ENCODE measurements around the gene ELMO1.

DNA sequence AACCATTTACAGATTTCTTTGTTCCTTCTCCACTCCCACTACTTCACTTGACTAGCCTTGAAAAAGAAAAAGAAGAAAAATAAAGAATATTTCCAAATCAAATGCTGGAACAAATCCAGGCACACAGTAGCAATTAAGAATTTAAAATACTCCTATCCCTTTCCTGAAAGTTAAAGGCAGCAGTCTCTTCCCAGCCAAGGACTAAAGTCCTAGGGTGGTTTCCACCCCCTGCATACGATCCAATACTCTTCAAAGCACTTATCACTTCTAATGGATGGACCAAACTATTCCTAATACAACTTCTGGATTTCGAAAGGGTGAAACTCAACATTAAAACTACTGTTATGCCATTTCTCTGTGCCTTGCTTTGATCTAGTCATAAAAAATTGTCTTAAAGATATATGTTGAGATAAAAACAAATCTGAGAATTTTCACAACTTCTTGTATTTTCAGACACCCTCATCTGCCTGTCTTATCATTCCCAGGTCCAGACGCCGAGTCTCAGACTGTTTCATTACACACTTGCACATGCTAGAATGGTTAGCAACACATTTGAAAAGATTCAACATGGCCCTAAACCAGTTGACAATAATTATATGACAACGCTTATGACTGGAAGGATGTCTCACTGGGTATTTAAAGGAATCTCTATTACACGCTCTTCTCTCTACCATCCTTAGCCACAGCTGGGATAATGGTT lies 13.4 kb downstream of the ELMO1 start:
- TF ChIP-seq, protein P1, sequence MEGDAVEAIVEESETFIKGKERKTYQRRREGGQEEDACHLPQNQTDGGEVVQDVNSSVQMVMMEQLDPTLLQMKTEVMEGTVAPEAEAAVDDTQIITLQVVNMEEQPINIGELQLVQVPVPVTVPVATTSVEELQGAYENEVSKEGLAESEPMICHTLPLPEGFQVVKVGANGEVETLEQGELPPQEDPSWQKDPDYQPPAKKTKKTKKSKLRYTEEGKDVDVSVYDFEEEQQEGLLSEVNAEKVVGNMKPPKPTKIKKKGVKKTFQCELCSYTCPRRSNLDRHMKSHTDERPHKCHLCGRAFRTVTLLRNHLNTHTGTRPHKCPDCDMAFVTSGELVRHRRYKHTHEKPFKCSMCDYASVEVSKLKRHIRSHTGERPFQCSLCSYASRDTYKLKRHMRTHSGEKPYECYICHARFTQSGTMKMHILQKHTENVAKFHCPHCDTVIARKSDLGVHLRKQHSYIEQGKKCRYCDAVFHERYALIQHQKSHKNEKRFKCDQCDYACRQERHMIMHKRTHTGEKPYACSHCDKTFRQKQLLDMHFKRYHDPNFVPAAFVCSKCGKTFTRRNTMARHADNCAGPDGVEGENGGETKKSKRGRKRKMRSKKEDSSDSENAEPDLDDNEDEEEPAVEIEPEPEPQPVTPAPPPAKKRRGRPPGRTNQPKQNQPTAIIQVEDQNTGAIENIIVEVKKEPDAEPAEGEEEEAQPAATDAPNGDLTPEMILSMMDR (IDR thresholded peaks at IDR 0.05; ENCODE audit: borderline replicate concordance, extremely low read depth, low read length, poor library complexity, severe bottlenecking), result no peak
- TF ChIP-seq EZH2 (IDR thresholded peaks at IDR 0.05; ENCODE audit: borderline replicate concordance, low read depth, low read length, severe bottlenecking), result no peak

All from DND-41 (cell line).